ENCODE data around the gene TRPV5. TPM values are rescaled to one million over a fixed set of nuclear protein-coding genes. Genes with fewer than 3 reads are reported as not detected.

The TRPV5 gene
- total RNA-seq, 2 donors from 2014 or later: not detected

DNA sequence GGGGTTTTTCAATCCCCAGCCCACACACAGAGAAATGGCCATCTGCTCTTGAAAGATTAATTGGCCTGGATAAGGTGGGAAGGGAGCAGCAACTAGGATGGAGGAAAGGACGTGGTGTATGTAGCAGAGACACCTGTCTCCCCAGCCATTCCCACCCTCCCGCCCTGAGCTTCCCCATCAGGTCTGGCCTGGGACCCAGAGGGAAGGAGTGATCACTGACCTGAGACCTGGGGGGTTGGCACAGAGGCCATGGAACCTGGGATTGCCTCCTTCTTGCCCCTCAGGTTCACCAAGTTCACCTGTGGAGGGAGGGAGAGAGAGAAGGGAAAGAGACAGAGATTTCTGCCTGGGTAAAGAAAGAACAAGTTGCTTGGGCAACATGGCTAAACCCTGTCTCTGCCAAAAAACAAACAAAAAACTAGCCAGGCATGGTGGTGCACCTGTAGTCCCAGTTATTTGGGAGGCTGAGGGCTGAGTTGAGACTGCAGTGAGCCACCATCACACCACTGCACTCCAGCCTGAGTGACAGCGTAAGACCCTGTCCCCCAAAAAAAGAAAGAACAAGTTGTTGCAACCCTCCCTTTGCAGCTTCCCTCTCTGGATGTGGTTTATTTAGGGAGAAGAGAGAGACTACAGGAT lies 36.7 kb downstream of the TRPV5 start:
- ATAC-seq (no peak), DNase-seq (no peak)
- no peak overlapping the region for H3K4me3 Mint-ChIP-seq
- H3K27me3 Mint-ChIP-seq: peaks cover 39% of the 10 kb centered on the region
- H3K27ac Mint-ChIP-seq: no peak overlapping the region
- no peaks in the 10 kb centered on the region for H3K9me3 ChIP-seq (ENCODE audit: control insufficient read depth, low read length, poor library complexity, severe bottlenecking)
- peaks cover 6% of the 10 kb centered on the region for H3K36me3 Mint-ChIP-seq (ENCODE audit: low read depth)
- peaks cover 3% of the 10 kb centered on the region for H3K4me1 Mint-ChIP-seq

DNA sequence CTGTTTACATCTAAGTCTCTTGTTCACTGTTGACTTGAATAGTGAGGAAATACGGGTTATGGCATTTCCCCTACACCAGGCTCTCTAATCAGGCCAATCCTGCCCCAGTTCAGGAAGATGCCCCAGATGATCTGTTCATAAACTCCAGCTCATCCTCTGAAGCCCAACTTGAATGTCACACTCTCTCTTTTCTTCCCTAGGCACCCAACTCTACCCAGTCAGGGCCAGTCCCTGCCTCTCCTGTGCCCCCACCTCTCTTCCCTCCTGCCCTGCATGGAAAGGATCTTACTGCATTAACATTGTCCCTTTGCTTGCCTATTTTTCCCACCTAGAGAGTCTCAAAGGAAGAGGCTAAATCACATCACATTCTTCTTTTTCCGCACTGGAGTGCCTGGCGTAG lies 37.4 kb downstream of the TRPV5 start:
- H3K9me3 ChIP-seq (ENCODE audit: control insufficient read depth, low read length, poor library complexity, severe bottlenecking): no peaks in the 10 kb centered on the region
- Mint-ChIP-seq H3K4me3 (no peak overlapping the region), H3K4me1 (peaks cover 5% of the 10 kb centered on the region), H3K27me3 (peaks cover 43% of the 10 kb centered on the region), H3K27ac (no peak overlapping the region), H3K36me3 (ENCODE audit: low read depth) (peaks cover 6% of the 10 kb centered on the region)
- DNase-seq (no peak), ATAC-seq (no peak)

DNA sequence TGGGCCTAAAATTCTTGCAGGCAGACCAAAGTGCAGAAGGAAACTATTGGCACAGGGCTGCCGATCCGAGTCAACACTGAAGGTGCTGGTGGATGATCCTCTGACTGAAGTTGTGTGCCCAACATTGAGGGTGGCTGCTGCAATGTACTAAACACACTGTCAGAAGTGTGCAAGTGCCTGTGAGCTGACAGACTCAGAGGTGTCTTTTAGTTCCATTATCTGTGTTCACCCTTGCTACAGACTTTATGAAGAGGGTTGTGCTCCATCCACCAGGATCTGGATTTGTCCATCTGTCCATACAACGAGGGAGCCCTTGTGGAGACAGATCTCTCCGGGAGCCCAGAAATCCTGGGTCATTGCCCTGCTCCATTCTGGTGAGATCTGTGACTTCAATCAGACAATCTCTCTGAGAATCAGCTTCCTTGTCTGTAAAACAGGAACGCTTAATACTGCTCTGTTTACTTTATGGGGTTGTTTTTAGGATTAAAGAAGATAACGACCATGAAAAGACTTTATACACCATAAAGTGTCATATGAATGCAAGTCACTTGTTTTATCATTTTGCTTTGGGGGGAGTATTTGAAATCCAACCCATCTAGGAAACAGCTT lies 38.5 kb downstream of the TRPV5 start:
- no peaks in the 10 kb centered on the region for H3K9me3 ChIP-seq (ENCODE audit: control insufficient read depth, low read length, poor library complexity, severe bottlenecking)

DNA sequence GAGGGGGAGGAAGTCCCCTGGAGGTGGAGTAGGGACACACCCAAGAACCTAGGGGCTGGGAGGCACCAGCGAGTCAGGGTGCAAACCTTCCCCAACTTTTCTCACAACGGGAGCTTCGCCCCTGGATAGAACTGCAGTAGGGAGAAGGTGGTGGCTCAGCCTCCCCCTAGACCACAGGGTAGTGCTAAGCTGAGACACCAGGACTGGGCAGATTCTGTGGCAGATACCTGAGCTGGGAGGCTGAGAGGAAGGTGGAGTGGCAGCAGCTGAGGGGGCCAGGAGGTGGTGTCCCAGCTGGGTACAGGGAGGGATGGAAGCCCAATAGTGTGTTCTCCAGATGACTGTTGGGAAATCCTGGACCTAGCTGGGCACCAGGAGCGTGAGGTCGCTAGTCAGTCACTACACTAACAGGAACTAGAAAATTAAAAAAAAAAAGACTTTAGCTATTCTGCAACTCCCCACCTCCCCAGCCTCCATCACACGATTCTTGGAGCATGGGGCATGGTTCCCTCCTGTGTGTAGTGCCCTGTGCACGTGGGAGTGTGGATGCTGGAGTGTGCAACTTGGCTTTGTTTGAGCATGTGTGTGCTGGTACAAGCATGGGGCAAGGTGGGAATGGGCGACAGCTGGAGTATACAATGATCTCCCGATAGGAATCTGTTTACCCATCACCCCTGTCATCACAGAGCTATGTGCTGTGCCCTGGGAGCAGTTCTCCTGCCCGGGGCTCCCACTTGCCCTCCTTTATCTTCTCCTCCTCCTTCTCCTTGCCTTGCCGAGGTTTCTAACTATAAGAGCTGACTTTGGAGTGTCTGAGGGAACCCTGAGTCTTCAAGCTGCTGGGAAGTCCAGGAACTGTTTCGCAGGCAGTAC lies 39.2 kb downstream of the TRPV5 start:
- Mint-ChIP-seq H3K27me3 (peaks cover 55% of the 10 kb centered on the region), H3K4me3 (no peak overlapping the region), H3K36me3 (ENCODE audit: low read depth) (peaks cover 6% of the 10 kb centered on the region), H3K27ac (no peak overlapping the region), H3K4me1 (peaks cover 13% of the 10 kb centered on the region)
- ATAC-seq (no peak), DNase-seq (no peak)
- H3K9me3 ChIP-seq (ENCODE audit: control insufficient read depth, low read length, poor library complexity, severe bottlenecking): no peaks in the 10 kb centered on the region

More for the DNA sequence above, 38.5 kb downstream of the TRPV5 start:
- DNase-seq: no peak
- Mint-ChIP-seq H3K36me3 (ENCODE audit: low read depth) (peaks cover 6% of the 10 kb centered on the region), H3K27ac (no peak overlapping the region), H3K4me3 (no peak overlapping the region), H3K27me3 (peaks cover 49% of the 10 kb centered on the region), H3K4me1 (peaks cover 9% of the 10 kb centered on the region)
- ATAC-seq: no peak

DNA sequence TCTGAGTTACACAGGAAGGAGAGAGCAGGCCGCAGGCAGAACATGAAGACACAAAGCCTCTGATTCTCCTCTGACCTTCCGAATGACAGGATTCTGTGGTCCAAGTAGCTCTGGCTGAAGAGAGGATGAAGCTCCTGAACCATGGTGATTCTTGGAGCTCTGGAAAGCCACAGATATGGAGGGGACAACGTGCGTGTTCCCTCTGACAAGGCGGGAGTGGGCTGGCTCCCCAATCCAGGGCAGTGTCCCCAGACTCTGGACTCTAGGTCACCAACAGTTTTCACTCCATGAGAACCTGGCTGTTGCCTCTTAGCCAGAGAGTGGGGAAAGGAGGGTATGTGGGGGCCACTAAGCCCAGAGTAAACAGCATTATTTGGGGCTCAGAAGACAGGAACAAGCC lies 40.6 kb downstream of the TRPV5 start:
- DNase-seq (no peak), ATAC-seq (no peak)
- Mint-ChIP-seq H3K4me1 (peaks cover 14% of the 10 kb centered on the region), H3K27ac (no peak overlapping the region), H3K36me3 (ENCODE audit: low read depth) (peaks cover 2% of the 10 kb centered on the region), H3K4me3 (no peak overlapping the region), H3K27me3 (peaks cover 52% of the 10 kb centered on the region)
- no peaks in the 10 kb centered on the region for H3K9me3 ChIP-seq (ENCODE audit: control insufficient read depth, low read length, poor library complexity, severe bottlenecking)

DNA sequence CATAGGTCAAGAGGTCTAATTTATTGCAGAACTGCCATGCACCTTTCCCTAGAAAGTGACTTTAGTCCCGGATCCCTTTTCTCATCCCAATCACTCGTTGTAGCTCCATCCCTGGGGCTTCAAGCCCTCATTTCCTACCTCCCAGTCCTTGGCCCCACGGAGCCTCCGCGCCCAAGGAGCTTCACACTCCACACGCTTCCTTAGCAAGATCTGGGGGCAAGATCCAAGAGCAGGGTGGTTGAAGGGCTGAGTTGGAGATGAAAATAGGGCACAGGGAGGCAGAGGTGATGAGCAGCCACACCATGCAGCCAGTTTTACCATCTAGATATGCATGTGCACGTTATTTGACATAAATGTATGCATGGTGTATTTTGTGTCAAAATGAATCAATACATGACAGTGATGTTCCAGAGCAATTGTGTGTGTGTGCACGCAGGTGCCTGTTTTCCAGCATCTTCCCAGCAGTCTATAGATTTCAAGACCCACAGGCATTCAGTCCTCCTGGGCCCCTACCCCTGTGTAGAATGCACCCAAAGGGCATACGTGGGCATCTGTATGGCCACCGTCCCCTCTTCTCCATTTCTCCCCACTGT lies 42.0 kb downstream of the TRPV5 start:
- ATAC-seq: no peak
- Mint-ChIP-seq H3K27me3 (peaks cover 51% of the 10 kb centered on the region), H3K4me3 (no peak overlapping the region), H3K36me3 (ENCODE audit: low read depth) (peaks cover 3% of the 10 kb centered on the region), H3K27ac (no peak overlapping the region), H3K4me1 (peaks cover 19% of the 10 kb centered on the region)
- no peaks in the 10 kb centered on the region for H3K9me3 ChIP-seq (ENCODE audit: control insufficient read depth, low read length, poor library complexity, severe bottlenecking)
- DNase-seq: no peak

DNA sequence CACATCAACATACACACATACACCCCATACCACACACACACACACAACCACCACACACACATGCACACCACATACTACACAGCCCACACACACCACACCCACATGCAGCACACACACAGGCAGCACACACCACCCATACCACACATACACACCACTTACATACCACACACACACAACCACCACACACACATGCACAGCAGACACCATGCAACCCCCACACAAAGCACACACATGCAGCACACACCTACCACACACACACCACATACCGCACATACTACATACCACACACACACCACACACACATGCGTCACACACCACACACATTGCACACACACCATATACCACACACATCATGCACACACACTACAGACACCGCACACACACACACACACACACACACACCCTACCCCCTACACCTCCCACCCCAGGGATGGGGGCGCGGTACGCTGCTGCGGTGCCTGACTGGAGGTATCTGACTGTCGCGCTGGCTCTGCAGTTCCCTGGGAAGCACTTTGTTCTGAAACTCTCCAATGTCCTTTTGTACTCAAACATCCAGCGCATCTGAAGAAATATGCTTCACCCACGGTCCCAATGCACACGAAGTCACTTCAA lies 42.6 kb downstream of the TRPV5 start:
- Mint-ChIP-seq H3K27ac (no peak overlapping the region), H3K4me1 (peaks cover 19% of the 10 kb centered on the region), H3K4me3 (no peak overlapping the region), H3K27me3 (peaks cover 48% of the 10 kb centered on the region), H3K36me3 (ENCODE audit: low read depth) (peaks cover 3% of the 10 kb centered on the region)
- DNase-seq: no peak
- H3K9me3 ChIP-seq (ENCODE audit: control insufficient read depth, low read length, poor library complexity, severe bottlenecking): no peaks in the 10 kb centered on the region
- no peak for ATAC-seq

DNA sequence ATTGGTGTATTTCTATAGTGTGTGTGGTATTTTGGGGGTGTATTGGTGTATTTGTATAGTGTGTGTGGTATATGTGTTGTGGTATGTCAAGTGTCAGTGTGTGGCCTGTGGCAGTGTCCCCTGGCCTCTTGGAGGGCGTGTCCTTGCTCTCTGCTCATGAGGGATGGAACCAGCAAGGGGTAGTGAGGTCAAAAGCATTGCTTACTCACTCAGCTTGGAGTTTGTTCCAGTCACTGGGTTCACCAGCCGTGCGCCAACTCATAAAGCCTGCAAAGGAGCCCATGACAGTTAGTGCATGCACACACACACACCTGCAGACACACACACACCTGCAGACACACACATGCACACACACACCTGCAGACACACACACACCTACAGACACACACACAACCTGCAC lies 43.7 kb downstream of the TRPV5 start:
- Mint-ChIP-seq H3K4me1 (peaks cover 19% of the 10 kb centered on the region), H3K27ac (no peak overlapping the region), H3K27me3 (peaks cover 51% of the 10 kb centered on the region), H3K36me3 (ENCODE audit: low read depth) (peaks cover 3% of the 10 kb centered on the region), H3K4me3 (no peak overlapping the region)
- no peak for ATAC-seq
- H3K9me3 ChIP-seq (ENCODE audit: control insufficient read depth, low read length, poor library complexity, severe bottlenecking): no peaks in the 10 kb centered on the region
- DNase-seq: no peak

DNA sequence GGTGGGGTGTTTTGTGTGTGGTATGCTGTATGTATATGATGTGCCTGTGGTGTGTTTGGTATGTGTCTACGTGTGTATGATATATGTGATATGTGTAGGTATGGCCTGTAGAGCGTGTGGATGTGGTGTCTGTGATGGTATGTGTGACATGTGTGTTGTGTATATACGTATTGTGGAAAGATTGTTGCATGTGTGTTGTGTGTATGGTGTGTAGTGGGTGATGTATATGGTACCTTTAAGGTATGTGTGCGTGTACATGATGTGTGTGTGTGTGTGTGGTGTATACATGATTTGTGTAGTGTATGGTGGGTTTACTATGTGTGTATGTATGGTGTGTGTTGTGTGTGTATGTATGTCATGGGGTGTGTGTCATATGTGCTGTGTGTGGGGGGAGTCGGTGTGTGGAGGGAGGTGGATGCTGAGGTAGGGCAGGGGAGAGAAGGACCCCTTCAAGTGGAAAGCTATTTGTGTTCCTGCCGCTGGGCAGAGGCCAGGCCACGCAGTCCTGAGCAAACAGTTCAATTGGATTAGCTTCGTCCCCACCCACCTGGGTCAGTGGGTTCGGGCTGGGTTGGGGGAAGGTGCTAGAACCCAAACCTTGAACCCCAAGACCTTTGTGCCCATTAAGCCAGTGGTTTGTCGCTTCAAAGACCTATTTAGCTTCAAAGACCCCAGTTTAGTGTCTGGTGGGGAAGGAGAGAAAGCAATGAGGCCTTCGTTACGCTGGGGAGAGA lies 46.1 kb downstream of the TRPV5 start:
- Mint-ChIP-seq H3K36me3 (ENCODE audit: low read depth) (peaks cover 3% of the 10 kb centered on the region), H3K4me3 (no peak overlapping the region), H3K27me3 (peaks cover 67% of the 10 kb centered on the region), H3K27ac (no peak overlapping the region), H3K4me1 (peaks cover 17% of the 10 kb centered on the region)
- no peak for DNase-seq
- no peak for ATAC-seq
- no peaks in the 10 kb centered on the region for H3K9me3 ChIP-seq (ENCODE audit: control insufficient read depth, low read length, poor library complexity, severe bottlenecking)

DNA sequence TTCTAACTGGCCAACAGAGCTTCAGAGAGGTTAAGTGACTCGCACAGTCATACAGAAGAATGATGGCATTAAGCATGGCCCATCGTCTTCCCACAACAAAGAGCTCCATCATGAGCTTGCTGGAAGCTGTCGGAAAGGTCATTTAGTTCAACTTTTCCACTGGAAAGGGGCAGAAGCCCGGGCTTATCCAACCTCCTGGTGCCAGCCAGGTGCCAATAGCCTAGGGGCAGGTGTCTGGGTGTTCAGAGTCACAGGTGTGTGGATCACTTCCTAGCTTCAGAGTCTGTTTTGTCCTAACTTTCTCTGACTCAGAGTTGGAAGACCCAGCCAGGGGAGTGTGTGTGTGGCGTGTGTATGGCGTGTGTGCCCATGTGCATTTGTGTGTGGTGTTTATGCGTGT lies 46.7 kb downstream of the TRPV5 start:
- H3K9me3 ChIP-seq (ENCODE audit: control insufficient read depth, low read length, poor library complexity, severe bottlenecking): no peaks in the 10 kb centered on the region
- H3K4me1 Mint-ChIP-seq: peaks cover 16% of the 10 kb centered on the region
- H3K27ac Mint-ChIP-seq: no peak overlapping the region
- peaks cover 73% of the 10 kb centered on the region for H3K27me3 Mint-ChIP-seq
- ATAC-seq (no peak), DNase-seq (no peak)
- H3K36me3 Mint-ChIP-seq (ENCODE audit: low read depth): peaks cover 3% of the 10 kb centered on the region
- H3K4me3 Mint-ChIP-seq: no peak overlapping the region

DNA sequence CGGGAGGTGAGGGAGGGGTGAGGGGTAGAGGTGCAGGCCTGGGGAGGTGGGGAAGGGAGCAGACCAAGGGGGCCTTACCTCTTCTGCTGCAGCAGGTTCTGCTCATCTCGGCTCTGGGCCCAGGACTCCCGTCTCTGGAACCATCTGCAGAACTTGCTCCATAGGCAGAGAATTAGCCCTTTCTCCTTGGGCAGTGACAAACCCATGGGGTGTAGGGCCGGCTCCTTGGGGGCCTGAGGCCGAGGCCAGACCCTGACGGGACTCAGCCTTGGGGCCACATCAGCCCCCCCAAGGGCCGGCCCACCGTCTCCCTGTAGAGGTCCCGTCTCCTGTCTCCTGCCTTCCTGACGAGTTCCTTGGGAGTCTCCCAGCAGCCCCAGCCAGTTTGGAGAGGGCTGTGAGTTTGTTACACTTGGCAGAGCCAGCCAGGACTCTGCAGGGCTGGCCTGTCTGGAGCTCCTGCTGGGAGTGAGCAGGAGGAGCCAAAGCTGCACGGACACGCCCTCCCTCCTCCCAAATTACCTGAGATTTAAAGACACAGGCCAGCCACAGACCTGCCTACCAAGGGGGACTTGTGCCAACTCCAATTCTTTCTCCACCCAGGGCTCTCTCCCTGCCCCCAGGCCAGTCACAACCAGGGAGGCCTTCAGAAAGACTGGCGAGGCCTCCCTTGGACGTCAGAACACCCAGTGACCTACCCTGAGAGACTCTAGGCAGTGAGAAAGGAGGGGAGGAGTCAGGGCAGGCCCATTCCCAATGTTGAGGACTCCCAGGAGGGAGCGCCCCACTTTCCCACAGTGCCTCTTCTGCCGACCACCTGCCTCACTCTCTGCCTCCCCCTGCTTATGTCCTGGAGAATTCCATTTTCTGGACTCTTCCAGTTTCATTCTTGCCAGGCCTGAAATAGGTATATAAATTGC lies 48.0 kb downstream of the TRPV5 start, which contains the start of gene TRPV6:
Gene TRPV6, minus strand, starts transcription at position 435 of the 920 bp plus-strand sequence.
- peaks cover 69% of the 10 kb centered on the region for H3K27me3 Mint-ChIP-seq
- H3K4me1 Mint-ChIP-seq: peaks cover 14% of the 10 kb centered on the region
- H3K36me3 Mint-ChIP-seq (ENCODE audit: low read depth): peaks cover 3% of the 10 kb centered on the region
- DNase-seq: no peak
- no peak for ATAC-seq
- H3K4me3 Mint-ChIP-seq: no peak within 1 kb of the TSS
- no peak within 1 kb of the TSS for H3K27ac Mint-ChIP-seq
- no peaks in the 10 kb centered on the region for H3K9me3 ChIP-seq (ENCODE audit: control insufficient read depth, low read length, poor library complexity, severe bottlenecking)

DNA sequence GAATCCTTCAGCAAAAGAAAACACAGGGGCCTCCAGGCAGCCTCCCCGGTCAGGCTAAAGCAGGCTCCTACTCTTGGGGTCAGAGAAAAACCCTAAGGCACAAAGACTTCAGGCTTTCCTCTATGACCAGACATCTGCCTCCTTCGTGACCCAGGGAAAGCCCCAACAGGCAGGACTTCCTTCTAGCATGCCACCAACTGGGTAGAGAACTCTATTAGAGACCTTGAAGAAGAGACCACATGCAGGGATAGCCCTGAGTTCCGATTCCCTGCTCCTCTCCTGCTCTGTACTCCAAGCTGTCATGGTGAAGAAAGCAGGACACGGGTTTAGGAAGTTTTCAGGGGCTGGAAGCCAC lies 49.3 kb downstream of the TRPV5 start:
- no peak for DNase-seq
- peaks cover 3% of the 10 kb centered on the region for H3K36me3 Mint-ChIP-seq (ENCODE audit: low read depth)
- no peaks in the 10 kb centered on the region for H3K9me3 ChIP-seq (ENCODE audit: control insufficient read depth, low read length, poor library complexity, severe bottlenecking)
- ATAC-seq: no peak
- no peak overlapping the region for H3K27ac Mint-ChIP-seq
- H3K4me1 Mint-ChIP-seq: peaks cover 9% of the 10 kb centered on the region
- H3K4me3 Mint-ChIP-seq: no peak overlapping the region
- H3K27me3 Mint-ChIP-seq: peaks cover 75% of the 10 kb centered on the region
